GM13976 (cell line): ENCODE measurements around the gene OCA2.

Experiments used
- DNase-seq: peaks from one replicate; pipeline ENCODE4 v3.0.0; 2012; ENCODE audit warnings: low spot score
- CTCF ChIP-seq: IDR thresholded peaks from 2 replicates; pipeline ENCODE4 v1.5.1; 2012; ENCODE audit warnings: borderline replicate concordance, mild to moderate bottlenecking; ENCODE audit not compliant: insufficient read depth; ENCODE audit errors: extremely low read depth, missing control alignments, control extremely low read depth
- in situ Hi-C: fragments of 300-500 bp; cut with MboI; formaldehyde crosslinking; loops from one replicate; pipeline ENCODE4 v1.12.0; 2022; ENCODE audit warnings: low sequenced_read_pairs, mixed read lengths, inconsistent platforms; ENCODE audit not compliant: unreplicated experiment

OCA2 gene

GRCh38 chr15:28004143-28005003 lies 94.7 kb downstream of the OCA2 start:
- in situ Hi-C loops, result no loop called here
- no peak for DNase-seq
- no peak for TF ChIP-seq CTCF

GRCh38 chr15:28003302-28004037 lies 95.6 kb downstream of the OCA2 start:
- no peak for DNase-seq
- in situ Hi-C loops, result no loop called here
- TF ChIP-seq CTCF, result no peak

- no peak for DNase-seq
- TF ChIP-seq CTCF, result no peak
- in situ Hi-C loops, result no loop called here
These were observed 96.2 kb downstream of the OCA2 start for GRCh38 chr15:28002867-28003266.

GRCh38 chr15:28002136-28002861 lies 96.8 kb downstream of the OCA2 start:
- no peak for DNase-seq
- TF ChIP-seq CTCF, result no peak
- in situ Hi-C loops, result no loop called here

GRCh38 chr15:28001641-28002040 lies 97.5 kb downstream of the OCA2 start:
- no peak for TF ChIP-seq CTCF
- no peak for DNase-seq
- in situ Hi-C loops, result no loop called here

GRCh38 chr15:27993996-27994780 lies 104.9 kb downstream of the OCA2 start:
- in situ Hi-C loops, result no loop called here
- no peak for TF ChIP-seq CTCF
- DNase-seq, result no peak
